Adrenal gland (tissue), 5 donors: ENCODE measurements around the gene NKX2-3.

Experiments used
- CTCF ChIP-seq, 6 experiments: fragments of 450-650 bp in 4 of 6; fragments of 200-600 bp in 2 of 6; sonication (generic) in 1 of 6; IDR thresholded peaks; 1 replicate in 5 of 6; 2 replicates in 1 of 6; pipeline versions ENCODE4 v1.5.1 to v1.8.0; 2016 to 2021; ENCODE audit warnings: antibody characterized with exemption in 6 of 6, mild to moderate bottlenecking in 2 of 6, moderate library complexity in 1 of 6
- POLR2A ChIP-seq, 2 donors: fragments of 450-650 bp; IDR thresholded peaks; one replicate each; pipeline ENCODE4 v1.6.1; 2017; ENCODE audit warnings: antibody characterized with exemption in 2 of 2, mild to moderate bottlenecking in 2 of 2, moderate library complexity in 1 of 2
- donor health status: DM: no; HTN: no; CAD: no.

- TF ChIP-seq CTCF (IDR thresholded peaks at IDR 0.05), result no peak
- no peak for TF ChIP-seq POLR2A (IDR thresholded peaks at IDR 0.05)
These were observed 26.3 kb upstream of the NKX2-3 start for GRCh38 chr10:99506416-99506815.
